Fibroblast of skin of scalp (primary cell): ENCODE results near the gene FAM83E.

ENCODE experiments used
- DNase-seq: peaks from one replicate; pipeline ENCODE4 v3.0.0-alpha.2; 2013

The FAM83E gene

DNA sequence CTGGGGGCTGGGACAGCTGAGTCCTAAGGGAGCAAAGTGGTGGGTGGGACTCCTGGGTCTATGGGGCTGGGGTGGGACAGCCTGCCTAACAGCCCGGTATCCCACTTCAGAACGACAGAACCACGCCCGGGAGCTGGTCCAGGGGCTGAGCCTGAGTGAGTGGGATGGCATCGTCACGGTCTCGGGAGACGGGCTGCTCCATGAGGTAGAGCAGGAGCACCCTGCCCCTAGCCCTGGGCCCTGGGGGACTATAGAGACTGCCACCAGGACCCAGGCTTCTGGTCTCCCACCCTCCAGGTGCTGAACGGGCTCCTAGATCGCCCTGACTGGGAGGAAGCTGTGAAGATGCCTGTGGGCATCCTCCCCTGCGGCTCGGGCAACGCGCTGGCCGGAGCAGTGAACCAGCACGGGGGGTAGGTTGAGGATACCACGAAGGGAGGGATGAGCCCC, 13.0 kb upstream of the FAM83E start:
- no peak for DNase-seq

DNA sequence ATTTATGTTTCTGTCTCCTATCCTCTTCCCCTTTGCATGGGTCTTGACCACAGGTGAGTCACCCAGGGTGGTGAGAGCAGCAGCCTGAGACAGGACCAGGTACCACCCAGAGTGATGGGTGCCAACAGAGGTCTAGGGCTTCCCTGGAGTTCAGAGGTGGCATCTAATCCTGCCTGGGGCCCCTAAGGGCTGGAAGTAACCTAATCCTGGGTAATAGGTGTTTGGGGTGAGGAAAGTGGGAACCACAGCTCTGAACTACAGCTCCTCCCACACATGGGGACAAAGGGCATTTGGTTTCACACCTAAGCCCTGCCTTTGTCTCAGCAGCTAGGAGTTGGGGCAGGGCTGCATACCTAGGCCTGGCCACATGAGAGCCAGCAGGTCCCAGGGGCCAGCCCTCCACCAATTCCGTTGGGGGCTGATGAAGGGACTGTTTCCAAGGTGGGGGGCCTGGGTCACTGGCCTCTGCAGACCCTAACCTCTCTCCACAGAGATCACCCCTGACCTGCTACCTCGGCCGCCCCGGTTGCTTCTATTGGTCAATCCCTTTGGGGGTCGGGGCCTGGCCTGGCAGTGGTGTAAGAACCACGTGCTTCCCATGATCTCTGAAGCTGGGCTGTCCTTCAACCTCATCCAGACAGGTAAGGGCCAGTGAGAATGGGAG, 12.5 kb upstream of the FAM83E start:
- no peak for DNase-seq

DNA sequence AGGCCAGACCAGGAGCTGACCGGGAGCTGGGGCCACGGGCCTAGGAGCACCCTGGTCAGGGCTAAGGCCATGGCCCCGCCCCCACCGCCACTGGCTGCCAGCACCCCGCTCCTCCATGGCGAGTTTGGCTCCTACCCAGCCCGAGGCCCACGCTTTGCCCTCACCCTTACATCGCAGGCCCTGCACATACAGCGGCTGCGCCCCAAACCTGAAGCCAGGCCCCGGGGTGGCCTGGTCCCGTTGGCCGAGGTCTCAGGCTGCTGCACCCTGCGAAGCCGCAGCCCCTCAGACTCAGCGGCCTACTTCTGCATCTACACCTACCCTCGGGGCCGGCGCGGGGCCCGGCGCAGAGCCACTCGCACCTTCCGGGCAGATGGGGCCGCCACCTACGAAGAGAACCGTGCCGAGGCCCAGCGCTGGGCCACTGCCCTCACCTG, 11.0 kb upstream of the FAM83E start:
- DNase-seq: no peak

DNA sequence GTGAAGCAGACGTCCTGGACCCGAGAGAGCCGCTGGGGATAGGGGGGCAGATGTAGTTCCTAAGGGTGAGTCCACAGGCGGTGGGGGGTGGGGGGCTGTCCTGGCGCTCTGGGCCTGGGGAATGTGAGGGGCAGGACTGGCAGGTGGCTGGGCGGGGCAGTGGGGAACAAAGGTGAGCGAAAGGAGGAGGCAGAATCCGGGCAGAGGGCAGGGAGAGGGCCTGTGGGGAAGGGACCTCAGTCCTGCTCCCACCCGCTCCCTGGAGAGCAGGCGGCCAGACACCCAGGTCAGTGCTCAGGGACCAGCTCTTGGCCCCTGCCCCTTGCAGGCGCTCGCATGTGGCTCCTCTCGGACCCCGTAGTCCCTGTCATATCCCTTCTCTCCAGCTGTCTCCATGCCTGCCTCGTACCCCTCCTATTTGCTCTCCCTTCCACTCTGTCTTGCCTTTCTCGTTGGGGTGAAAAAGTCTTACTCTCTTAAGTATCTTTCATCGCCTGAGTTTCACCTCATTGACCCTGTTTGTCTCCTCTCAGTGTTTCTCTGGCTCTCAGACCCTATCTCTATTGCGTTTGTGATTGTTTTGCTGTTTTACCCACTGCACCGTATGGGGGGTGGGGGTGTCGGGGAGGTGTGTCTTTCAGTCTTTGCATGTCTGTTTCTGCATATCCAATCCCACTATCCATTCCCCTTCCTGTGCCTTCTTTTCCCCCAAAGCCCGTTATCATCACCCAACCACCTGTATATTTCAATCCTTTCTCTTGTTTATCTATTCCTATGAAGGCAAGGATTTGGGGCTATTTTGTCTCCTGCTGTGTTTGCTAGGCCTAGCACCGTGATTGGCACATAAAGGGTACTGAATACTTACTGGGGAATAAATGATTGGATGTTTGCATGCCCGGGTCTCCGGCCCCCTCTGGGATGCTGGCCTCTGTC, 10.2 kb upstream of the FAM83E start:
- DNase-seq: no peak

DNA sequence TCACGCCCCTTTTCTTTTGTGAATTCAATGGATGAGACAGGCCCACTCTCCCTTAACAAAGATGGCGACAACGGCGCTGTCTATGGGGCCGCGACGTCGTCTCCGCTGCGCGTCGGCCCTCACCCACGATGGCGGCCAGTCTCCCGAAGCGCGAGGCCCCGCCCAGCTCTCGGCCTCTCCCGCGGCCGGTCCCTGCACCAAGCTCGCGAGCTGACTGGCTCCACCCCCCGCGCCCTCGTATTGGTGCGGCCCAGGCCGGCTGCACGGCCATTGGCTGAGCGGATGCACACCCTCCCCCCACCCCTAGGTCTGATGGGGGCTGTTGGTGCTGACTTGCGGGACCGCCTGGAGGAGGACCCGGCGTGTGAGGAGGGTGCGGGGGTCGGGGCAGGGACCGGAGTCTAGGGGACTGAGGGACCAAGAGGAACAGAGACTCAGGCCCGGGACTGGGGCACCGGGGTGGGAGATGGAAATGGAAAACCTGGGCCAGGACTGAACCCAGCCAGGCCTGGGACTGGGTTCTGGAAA, 9.3 kb upstream of the FAM83E start:
- DNase-seq: peak; percentile 98

DNA sequence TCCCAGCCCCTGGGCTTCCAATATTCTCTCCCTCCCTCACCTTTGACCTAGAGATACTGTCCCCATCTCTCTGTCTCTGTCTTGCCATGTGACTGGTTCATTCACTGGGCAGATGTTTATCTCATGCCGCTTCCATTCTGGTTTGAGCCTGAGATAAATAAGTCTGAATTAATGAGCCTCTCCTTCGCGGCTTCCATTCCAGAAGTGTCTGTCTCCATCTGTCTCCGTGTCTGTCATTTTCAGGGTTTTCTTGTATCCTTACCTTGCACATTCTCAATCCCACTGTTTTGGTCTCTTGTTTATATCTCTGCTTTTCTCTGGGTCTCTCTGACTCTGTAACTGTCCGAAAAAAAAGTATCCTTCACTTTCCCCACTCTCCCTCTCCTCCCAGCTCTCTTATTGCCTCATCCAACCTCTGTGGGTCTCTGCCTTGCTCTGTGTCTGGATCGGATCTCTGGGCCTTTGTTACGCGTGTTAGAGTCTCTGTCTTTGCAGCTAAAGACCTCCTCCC, 8.7 kb upstream of the FAM83E start:
- no peak for DNase-seq

DNA sequence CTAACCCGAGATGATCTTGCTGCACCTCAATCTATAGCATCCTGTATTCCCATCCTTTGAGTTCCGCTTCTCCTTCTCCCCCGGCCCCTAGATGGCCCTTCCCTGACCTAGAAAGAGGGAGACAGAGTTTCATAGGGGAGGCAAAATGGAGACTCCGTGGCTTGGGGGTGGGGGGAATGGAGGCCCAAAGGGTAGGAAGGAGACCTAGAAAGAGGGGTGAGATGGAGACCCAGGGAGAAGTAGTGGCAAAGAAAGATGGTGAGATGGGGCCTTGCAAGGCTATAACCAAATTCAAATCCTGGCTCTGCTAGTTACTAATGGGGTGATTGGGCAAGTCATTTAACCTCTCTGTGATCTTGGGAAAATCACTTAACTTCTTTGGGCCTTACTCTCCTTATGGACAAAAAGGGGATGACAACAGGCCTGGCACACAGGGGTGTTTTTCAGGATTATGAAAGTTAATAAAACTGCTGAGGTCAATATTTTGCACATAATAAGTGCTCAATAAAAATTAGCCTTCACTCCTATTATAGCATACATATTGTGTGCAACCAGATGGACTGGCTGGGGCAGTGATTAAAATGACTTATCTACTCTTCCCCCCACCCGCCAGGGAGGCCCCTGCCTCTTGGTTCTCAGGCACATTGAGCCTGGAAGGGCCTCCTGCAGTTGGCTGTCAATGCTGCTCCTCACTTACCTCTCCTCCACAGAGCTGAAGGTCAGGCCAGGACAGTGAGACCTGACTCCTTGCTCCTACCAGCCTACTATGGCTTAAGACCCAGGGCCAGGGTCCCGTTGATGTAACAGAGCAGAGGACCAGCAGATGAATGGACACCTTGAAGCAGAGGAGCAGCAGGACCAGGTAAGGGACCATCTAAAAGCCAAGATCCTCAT, 5.1 kb upstream of the FAM83E start:
- no peak for DNase-seq

DNA sequence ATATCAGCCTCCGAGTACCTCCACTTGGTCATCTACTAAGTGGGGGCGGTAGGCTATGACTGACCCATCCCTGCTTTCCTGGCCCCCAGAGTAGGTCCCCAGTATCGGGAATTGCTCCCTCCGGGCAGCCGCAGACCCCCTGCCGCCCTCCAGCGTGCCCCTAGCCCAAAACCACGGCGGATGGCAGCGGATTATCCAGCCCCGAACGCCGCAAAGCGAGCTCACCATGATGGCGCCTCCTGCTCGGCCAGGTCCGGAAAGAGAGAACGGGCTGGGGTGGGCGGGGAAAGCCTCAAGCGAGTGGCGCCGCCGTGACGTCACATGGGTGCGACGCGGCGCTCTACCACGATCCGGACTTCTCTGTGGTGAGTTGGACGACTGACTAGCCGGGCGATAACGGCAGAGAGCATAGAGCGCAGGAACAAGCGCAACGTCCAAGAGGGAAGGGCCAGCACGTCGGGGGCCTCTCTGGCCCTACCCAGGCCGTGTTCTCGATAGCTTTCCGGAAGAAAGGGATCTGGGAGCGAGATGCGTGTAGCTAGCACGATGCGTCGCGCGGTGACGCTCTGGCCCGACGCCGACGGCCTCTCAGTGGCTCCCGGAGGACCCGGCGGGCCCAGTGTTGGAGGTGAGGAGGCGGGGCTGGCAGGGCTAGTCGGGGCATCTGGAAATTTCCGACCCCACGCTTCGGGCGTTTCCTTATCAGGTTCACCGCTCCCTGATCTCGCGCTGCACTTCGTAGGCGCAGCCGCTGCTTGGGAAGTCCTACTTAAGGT, 4.2 kb upstream of the FAM83E start, which contains the start of the genes RPL18 and SPHK2:
Gene RPL18, minus strand, starts transcription at position 263 of the 776 bp plus-strand sequence. Its CDS starts 35 bp downstream, at position 228.
Gene SPHK2, plus strand, starts transcription at position 591 of the 776 bp plus-strand sequence. CDS start 1,009 bp downstream, outside the sequence.
- DNase-seq: peak; percentile 100

DNA sequence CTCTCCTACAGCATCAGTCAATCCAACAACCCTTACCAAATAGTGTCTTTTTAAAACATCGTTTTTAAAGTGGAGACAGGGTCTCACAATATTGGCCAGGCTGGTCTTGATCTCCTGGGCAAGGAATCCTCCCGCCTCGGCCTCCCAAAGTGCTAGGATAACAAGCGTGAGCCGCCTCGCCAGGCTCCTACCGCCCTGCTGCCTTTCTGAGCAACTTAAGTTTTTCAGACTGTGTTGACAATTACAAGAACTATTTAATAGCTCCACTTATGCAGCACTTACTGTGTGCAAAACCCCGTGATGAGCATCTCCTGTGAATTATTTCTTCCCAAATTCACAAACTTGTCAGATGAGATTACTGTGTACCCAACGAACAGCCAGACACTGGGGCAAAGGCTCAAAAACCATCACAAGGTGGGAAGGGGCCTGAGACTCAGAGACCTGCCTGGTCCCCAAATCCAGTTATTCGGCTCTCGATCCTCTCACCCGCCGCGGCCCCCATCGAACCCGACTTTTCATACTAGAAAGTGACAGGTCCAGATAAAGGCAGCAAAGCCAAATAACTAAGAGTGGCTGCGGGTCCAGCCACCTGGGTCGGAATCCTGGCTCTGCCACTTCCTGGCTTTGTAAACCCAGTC, 3.5 kb upstream of the FAM83E start:
- no peak for DNase-seq

DNA sequence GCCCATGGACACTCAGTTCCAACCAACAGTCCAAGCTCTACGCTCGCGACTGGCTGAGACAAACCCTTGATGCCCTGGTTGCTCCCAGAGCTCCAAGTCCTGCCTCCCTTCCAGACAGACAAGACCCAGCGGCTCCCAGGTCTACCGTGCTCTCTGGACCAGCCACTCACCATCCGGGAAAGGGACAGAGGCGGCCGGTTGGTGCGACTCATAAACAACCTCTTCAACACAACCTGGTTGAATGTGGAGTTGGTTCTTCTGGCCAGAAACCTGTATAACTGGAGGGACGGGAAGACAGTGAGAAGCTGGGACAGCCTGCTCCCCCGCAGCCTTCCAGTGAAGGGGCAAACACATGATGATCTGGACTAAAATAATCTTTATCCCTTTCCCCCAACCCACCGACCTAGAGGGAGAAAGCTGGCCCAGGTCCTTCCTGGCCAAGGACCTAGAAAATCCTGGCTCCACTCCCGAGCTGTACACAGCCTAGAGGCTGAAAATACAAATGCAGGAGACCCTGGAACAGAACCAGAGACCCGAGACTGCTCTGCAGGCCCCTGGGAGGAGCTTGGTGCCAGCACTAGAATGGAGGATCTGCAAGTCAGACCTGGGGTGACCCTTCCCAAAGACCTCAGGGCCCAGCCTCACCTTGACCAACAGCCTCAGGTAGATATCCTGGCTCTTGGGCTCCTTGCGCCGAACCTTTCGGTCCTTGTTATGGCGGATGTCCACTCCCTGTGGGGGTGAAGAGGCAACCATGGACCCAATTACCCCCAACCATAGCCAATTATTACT, 2.5 kb upstream of the FAM83E start:
- no peak for DNase-seq

DNA sequence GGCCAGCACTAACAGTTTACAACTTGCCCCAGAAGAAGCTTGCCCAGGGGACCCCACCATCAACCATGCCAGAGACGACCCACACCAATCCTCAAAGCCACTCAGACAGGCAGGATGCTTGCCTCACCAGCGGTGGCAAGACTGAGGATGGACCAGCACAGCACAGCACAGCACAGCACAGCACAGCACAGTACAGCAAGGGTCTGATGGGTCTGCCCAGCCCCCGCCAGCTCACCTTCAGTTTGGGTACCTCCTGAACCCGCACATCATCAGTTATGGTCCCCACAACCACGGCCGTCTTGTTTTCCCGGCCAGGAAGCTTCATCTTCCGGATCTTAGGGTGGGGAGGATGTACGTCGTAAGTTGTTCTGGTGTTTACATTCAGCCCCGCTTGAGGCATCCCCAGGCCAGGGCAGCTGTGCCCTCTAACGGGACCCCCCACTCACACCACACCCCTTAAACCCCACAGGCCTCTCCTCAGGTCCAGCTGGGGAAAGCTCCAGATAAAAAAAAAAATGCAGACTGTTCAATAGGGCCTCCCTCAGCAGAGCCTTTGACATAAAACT, 1.7 kb upstream of the FAM83E start:
- DNase-seq: no peak

DNA sequence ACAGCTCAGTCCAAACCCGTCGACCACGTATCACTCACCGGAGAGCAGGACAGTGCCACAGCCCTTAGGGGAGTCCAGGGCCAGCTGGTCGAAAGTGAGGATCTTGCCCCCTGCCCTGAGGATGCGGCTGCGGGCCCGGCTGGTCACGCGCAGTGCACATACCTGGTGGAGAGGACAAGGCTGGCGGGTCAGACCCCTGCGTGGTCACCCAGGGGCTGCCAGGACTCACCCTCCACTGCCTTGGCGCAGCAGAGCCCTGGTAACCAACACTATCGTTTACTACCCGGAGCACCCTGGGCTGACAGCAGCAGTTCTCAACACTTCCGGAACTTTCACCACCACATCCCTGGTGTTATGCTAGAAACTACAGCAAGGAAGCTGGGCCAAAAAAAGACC, 1.2 kb upstream of the FAM83E start:
- DNase-seq: no peak

DNA sequence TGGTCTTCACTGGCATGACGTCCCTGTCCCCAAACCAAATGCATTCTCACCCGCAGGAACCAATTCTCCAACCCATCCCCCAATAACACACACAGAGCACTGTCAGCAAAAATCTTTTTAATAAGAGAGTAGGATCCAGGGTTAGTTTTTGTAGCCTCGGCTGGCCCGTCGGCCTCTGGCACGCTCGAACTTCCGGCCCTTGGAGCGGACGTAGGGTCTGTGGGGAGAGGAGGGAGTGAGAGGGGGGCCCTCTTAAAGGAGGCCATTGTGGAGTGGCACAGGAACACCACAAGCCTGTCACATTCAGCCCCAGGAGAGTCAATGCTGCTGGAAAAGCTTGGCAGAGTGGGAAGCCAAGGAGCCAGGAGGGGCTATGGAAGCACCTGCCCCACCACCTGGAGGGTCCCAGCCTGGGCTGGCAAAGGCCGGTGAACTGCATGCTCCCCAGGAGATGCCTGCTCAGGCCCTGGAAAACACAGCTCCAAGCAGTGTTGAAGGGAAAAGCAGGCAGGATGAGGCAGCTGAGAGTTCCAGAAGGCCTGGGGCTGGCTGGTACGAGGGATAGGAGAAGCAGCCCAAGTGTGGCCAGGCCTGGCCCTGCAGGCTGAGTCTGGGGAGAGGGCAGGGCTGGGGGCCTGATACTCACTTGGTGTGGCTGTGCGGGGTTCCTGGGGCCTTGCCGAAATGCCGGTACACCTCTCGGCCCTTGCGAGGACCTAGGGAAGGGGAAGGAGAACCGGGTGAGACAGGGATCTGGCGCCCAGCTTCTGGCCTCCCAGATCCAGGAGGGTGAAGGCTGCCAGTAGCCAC, 560 bp upstream of the FAM83E start:
- no peak for DNase-seq

DNA sequence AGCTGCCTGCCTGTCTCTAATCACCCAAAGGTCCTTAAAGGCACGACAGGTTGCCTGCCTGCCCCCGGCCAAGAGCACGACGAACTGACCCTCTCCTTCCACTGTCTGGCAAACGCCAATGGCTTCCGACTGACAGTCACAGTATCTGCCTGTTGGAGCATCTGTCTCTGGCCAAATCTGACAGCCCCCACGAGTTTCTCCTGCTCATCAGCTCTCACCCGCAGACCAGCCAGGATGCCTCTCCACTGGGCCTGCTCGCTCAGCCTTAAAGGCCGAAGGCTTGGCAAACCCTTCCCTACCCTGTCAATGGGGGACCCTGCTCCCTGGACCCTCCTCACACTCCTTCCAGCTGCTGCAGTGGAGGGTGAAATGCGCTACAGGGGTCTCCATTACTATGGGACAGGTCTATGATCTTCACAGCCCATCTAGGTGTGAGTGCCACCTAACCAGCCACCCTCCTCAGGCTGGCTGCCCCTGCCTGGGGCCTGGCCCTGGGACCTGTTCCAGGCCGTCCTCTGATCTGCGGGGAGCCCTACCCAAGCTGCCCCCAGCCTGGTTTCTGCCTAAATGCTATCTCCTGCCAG, 932 bp downstream of the FAM83E start:
- DNase-seq: no peak

DNA sequence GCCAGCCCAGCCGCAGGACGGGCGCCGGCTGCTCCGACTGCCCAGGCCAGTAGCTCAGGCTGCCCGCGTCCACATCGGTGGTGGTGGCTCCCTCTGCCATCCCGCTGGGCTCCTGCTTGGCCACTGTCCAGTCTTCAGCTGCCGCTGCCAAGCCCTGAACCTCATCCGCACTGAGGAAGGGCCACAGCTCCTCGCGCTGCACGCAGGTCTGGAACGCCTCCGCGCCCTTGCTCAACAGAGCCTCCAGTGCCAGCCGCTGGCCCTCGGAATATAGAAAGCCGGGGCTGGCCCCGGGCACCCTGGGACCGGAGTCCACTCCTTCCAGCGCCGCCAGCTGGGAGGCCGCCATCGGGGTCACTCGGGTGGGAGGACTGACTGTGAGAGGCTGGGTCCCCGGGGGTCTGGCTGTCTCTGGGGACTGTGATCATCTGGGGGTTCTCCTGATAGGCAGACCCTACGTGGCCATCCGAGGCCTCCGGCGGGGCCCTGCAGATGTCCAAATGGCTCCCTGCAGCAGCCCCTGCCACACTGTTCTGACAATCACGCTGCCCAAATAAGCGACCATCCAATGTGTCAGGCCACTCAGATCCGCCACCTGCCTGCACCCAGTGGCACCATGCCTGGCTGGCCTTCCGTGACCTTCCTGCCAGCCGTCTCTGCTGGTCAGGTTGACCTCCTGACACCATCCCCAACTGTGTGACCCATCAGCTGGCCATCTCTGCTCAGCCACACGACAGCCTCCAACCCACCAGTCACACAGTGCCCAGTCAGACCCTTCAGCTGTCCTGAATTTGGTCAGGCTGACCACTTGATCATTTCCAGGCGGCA, 1.6 kb downstream of the FAM83E start:
- DNase-seq: no peak

DNA sequence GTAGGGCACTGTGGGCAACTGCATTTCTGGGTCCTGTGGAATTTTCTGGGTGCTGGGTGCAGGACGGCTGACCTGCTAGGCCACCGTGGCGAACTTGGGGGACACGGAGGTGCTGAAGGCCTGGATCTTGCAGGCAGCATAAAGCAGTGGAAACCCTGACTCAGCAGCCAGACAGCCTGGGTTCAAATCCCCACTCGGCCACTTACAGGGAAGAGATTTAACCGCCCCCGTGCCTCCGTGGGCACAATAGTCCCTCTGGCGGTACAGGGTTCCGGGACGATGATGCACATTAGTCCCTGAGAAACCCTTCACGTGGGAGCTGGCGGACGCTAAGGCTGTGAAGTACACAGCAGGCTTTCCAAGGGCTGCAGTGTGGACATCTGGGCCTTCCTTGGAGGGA, 3.0 kb downstream of the FAM83E start:
- no peak for DNase-seq

DNA sequence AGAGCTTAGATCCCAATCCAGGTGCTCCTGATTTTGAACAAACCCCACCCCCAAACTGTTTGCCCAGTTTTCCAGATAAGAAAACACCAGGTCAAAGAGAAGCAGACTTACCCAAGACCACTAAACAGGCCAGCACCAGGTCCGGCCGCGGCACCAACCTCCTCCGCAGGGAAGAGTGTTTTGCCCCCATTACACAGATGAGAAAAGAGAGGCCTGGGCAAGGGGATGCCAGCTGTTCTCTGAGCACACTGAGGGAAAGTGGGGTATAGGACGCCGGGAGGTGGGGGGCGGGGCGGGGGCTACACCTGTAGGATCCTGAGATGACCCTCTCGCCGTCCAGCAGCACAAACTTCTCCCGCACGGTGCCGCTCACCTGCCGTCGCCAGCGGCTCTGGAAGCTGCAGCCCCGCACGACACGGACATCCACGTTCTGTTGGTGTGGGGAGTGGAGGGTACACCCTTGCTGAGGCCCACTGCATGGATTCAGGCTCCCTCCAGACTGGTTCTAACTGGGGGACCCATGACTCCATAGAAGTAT, 5.2 kb downstream of the FAM83E start:
- no peak for DNase-seq
